ENCODE measurements around the gene USP25.

- TF ChIP-seq POLR2AphosphoS5 (IDR thresholded peaks at IDR 0.05; ENCODE audit: low read depth, low read length) (no peak), POLR2A (IDR thresholded peaks at IDR 0.05; ENCODE audit: low read depth, low read length) (no peak), TAF1 (IDR thresholded peaks at IDR 0.05; ENCODE audit: borderline replicate concordance, low read depth, low read length) (no peak)
Measured at GRCh38 chr21:15853126-15853525, 123.3 kb downstream of the USP25 start.

Data from GM12892 (cell line).